Measurements from ENCODE around the gene ALDH3B1. TPM values are rescaled to one million over a fixed set of nuclear protein-coding genes. Genes with fewer than 3 reads are reported as not detected.

The ALDH3B1 gene
- total and polyA plus RNA-seq, 2 donors (not counting 3 experiments of a cell fraction or from before 2014, with no cell fraction given): 0.13 to 1.0 TPM

GRCh38 chr11:68056317-68057285 is 46.5 kb downstream of the ALDH3B1 start:
- DNase-seq (ENCODE audit: low read depth, low spot score): no peak
- Histone ChIP-seq H3K27ac (ENCODE audit: insufficient read depth, low read depth, low read length) (no peak overlapping the region), H3K79me2 (ENCODE audit: control insufficient read depth, insufficient read depth, low read length) (no peaks in the 10 kb centered on the region), H2AFZ (ENCODE audit: low read depth, low read length) (no peak overlapping the region), H3K4me2 (ENCODE audit: insufficient read depth, low read length) (no peak overlapping the region), H3K4me1 (ENCODE audit: control insufficient read depth, extremely low read depth, insufficient read depth, low read length) (no peaks in the 10 kb centered on the region), H3K9me1 (replicated peaks; ENCODE audit: control insufficient read depth, extremely low read depth, insufficient read depth, low read length) (no peaks in the 10 kb centered on the region), H3K9ac (replicated peaks; ENCODE audit: extremely low read depth, insufficient read depth, low read length) (no peak overlapping the region), H3K9me3 (replicated peaks; ENCODE audit: control insufficient read depth, insufficient read depth, low read length) (no peaks in the 10 kb centered on the region), H3K4me3 (replicated peaks in 1 of 3; ENCODE audit: insufficient read depth in 1 of 3, low read depth in 1 of 3, low read length in 3 of 3) (no peak overlapping the region), H3K36me3 (ENCODE audit: control insufficient read depth in 2 of 2, extremely low read depth in 1 of 2, insufficient read depth in 2 of 2, low read length in 2 of 2) (peaks cover 0 to 12% of the 10 kb centered on the region in 2 experiments), H3K27me3 (ENCODE audit: control insufficient read depth in 2 of 2, insufficient read depth in 2 of 2, low read length in 2 of 2) (no peaks in the 10 kb centered on the region), H4K20me1 (replicated peaks; ENCODE audit: control insufficient read depth, extremely low read depth, insufficient read depth, low read length) (no peaks in the 10 kb centered on the region)
- FAIRE-seq: no peak
- BruUV-seq (replicated peaks): no TSS peak
- dilution Hi-C loops (cut with MboI; ENCODE audit: extremely low pct_ligation_motif_present, low sequenced_read_pairs): no loop called here
- TF ChIP-seq CTCF (IDR thresholded peaks at IDR 0.05; ENCODE audit: extremely low read depth in 1 of 2, insufficient read depth in 1 of 2, low read depth in 1 of 2, low read length in 2 of 2): no peak
- no peak for TF ChIP-seq MAX (IDR thresholded peaks at IDR 0.05; ENCODE audit: insufficient read depth, insufficient read length)
- no peak for TF ChIP-seq POLR2A (IDR thresholded peaks at IDR 0.05; ENCODE audit: low read depth, low read length)
- no peak for TF ChIP-seq JUN (IDR thresholded peaks at IDR 0.05; ENCODE audit: borderline replicate concordance, insufficient read depth, insufficient read length, low read depth)
- TF ChIP-seq MYC (IDR thresholded peaks at IDR 0.05; ENCODE audit: low read depth, low read length): no peak
- no peak for TF ChIP-seq GATA2 (IDR thresholded peaks at IDR 0.05; ENCODE audit: insufficient read depth, insufficient read length, low read depth, low read length)
- TF ChIP-seq POLR2AphosphoS5 (IDR thresholded peaks at IDR 0.05; ENCODE audit: insufficient read depth, low read depth, low read length): no peak
- no peak for TF ChIP-seq FOS (IDR thresholded peaks at IDR 0.05; ENCODE audit: borderline replicate concordance, insufficient read depth, low read length)
- TF ChIP-seq EZH2 (IDR thresholded peaks at IDR 0.05; ENCODE audit: borderline replicate concordance, low read depth, low read length, severe bottlenecking): no peak
- ChIA-PET POLR2A (no interaction called here), CTCF (interaction anchor here (1.2 kb wide), 1 partner anchor 15 kb away, joined by 4 read pairs; no protein-coding TSS in a partner anchor)
- intact Hi-C loops (cut with micrococcal nuclease): no loop called here

Measured in endothelial cell of umbilical vein (primary cell).